HG03066 (cell line): ENCODE measurements around the gene DDC.
"Not testable (repeated sequence)": the region's sequence is repeated elsewhere in the genome, so short reads cannot be mapped to it uniquely, and the experiment has no call there.

Experiments used
- ATAC-seq: cut with Tn5 transposase; IDR thresholded peaks from one replicate; pipeline ENCODE4 v1.9.1; 2021; ENCODE audit warnings: low read depth; ENCODE audit not compliant: unreplicated experiment

DDC gene

GRCh38 chr7:50529093-50529862, 35.9 kb downstream of the DDC start:
- ATAC-seq, result no peak

DNA sequence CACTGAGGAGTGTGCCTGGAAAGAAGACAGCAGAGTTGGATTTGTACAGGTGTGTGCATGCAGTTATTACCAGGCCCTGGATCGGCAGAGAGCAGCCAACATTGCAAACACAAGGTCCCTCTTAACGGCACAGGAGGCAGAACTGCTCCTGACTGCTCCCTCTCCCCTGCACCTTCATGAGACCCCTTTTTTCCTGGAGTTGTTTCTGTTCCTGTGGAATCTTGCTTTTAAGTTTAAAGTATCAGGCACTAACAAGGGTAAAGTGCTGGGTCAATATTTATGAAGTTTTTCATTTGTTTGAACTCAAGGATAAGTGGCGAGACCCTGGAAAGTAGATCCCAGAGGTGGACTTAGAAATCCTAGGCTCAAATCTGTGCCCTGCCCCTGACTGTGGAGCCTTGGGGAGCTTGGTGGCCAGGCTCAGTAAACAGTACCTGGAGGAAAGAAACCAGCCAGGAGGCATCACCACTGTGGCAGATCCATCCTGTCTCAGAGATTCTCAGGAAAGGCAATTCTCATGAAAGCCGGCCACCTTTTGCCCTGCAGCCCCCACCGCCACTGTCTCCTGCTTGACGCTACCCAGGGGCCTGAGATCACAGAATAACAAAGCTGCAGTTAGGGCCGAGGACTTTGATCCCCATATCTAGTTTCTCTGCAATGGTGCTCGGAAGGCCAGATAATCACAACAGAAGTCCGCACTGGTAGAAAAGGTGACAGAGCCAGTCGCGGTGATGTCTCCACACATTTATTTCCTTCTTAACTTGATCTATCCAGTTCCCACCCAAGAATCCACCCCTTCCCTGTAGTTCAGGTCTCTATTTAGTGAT, 36.7 kb downstream of the DDC start:
- no peak for ATAC-seq

DNA sequence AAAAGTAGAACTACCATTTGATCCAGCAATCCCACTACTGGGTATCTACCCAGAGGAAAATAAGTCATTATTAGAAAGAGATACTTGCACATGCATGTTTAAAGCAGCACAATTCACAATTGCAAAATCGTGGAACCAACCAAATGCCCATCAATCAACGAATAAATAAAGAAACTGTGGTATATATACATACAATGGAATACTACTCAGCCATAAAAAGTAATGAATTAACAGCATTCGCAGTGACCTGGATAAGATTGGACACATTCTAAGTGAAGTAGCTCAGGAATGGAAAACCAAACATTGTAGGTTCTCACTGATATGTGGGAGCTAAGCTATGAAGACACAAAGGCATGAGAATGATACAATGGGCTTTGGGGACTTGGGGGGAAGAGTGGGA, 45.9 kb downstream of the DDC start:
- ATAC-seq, result not testable (repeated sequence)

DNA sequence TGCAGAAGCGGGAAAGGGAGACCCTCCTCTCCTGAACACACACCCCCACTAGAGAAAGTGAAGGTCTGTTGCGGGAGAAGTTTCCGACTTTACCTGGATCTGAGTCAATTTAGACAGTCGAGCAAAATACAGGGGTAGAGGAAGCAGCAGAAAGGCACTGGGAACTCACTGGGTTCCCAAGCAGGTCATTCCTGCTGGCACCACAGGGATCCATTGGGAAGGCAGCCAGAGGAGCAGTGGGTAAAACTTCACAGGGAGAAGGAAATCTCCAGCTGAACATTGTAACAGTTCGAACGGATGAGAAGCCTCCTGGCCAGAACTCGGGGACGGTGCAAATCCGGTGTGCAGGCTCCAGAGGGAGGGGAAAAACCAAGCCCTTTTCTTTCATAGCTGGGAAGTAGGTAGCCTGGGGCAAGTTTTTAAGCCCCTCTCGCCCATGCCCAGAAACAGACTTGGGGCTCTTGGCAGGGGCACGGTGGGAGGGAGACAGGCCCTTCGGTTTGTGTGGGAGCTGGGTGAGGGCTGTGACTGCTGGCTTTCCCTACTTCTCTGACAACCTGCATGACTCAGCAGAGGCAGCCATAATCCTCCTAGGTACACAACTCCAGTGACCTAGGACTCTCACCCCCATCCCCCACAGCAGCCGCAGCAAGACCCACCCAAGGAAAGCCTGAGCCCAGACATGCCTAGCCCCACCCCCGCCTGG, 51.9 kb downstream of the DDC start:
- no peak for ATAC-seq

DNA sequence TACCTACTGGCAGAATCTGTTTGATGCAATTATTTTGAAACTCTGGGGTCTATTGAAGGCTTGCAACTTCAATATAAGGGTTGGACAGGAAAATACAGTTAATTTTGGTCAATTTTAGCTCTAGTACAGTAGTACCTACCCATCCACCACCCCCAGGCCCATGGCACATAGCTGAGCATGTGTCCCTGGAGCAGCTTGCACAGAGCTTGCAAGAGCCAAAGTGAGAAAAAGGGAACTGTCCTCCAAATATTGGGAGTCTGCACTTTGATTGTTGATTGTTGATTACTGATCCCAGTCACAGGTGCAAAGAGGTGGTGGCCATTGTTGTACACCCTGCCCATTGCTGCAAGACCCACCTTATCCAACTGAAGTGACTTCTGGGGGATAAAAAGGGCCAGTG, 52.8 kb downstream of the DDC start:
- no peak for ATAC-seq

GRCh38 chr7:50509459-50509858, 55.7 kb downstream of the DDC start:
- ATAC-seq, result no peak

- no peak for ATAC-seq
Observed at GRCh38 chr7:50508471-50508943, 56.7 kb downstream of the DDC start.

DNA sequence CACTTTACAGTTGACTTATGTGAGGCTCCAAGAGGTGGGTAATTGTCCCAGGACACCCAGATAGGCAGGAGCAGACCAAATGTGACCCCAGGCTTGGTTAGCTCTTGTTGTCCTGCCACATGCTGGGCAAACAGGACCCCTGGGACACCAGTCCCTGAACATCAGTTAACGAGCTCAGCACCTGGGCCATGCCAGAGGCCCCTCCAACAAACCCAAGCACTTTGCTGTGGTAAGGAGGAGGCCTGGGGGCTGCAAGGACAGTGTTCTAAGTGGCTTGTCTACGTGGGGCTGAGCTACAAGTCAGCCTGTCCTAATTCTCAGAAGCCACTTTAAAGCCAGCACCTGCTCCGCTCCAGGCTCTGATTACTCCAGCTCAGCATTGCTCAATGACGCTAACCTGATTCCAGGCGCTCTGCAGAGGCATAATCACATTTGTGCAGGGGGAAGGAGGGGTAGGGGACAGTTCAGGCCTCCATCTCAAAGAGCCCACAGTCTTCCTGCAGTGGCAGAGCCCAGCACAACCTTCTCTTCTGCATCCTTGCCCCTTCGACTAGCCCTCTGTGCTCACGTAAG, 57.2 kb downstream of the DDC start:
- ATAC-seq, result no peak

DNA sequence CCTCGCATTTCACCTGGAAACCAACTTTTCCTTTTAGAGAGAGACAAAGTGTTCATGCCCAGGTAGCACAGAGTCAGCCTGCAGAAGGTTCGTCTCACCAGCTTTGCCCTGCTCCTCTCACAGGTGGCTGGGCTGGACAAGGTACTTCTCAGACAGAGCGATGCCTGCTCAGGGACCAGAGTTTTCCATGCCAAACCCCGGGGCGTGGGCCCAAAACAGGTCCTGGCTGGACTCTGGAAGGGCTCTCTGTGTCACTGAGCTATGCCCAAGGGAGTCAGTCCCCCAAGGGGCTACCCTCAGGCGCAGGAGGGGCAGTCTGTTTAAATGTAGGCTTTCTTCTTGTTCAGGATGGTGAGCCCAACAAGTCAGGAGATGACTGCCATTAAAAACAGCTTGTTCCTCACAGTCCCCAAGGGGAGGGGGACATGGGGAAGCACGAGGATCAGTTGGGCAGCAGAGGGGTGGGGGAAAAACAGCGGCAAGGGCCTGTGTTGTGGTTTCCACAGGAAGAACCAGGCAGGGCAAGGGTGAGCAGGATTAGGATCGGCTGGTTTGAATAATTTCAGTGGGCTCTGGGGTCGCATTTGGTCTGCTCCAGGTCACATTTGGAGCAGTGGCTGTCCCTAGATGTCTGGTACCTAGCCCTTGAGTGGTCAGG, 59.5 kb downstream of the DDC start:
- ATAC-seq, result no peak

- no peak for ATAC-seq
Observed at GRCh38 chr7:50504646-50505546, 60.3 kb downstream of the DDC start.

GRCh38 chr7:50502947-50503346, 62.3 kb downstream of the DDC start:
- ATAC-seq, result no peak

- no peak for ATAC-seq
Observed at GRCh38 chr7:50502001-50502684, 63.1 kb downstream of the DDC start.

- no peak for ATAC-seq
Observed at GRCh38 chr7:50499092-50499491, 66.1 kb downstream of the DDC start.

GRCh38 chr7:50497968-50498367, 67.2 kb downstream of the DDC start:
- ATAC-seq, result no peak

DNA sequence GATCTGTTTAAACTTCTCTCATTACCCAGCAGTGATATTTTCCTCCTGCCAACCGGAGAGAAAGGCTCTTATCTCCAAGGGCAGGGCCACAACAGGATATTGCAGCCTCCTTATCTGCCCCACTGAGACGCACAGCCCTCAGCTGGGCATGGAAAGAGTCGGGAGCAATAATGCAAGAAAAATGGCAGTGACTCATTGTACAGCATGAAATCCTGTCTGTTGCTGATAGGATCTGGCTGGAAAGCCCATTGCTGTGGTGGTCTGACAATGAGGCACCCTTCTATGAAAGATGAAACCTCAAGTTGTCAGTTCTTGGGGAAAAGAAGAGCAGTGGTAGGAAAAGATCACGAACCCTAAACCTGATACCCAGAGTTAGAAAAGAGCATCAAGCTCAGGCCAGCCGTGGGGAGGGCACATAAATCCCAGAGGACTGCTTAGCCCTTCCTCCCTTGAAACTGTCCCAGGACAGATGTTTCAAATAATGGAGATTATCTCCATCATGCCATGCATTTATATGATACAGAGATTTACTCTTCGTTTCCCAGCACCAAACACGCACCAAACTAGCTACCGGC, 68.0 kb downstream of the DDC start:
- no peak for ATAC-seq

GRCh38 chr7:50496569-50496968, 68.6 kb downstream of the DDC start:
- ATAC-seq, result no peak

- no peak for ATAC-seq
Observed at GRCh38 chr7:50495746-50496145, 69.5 kb downstream of the DDC start.

DNA sequence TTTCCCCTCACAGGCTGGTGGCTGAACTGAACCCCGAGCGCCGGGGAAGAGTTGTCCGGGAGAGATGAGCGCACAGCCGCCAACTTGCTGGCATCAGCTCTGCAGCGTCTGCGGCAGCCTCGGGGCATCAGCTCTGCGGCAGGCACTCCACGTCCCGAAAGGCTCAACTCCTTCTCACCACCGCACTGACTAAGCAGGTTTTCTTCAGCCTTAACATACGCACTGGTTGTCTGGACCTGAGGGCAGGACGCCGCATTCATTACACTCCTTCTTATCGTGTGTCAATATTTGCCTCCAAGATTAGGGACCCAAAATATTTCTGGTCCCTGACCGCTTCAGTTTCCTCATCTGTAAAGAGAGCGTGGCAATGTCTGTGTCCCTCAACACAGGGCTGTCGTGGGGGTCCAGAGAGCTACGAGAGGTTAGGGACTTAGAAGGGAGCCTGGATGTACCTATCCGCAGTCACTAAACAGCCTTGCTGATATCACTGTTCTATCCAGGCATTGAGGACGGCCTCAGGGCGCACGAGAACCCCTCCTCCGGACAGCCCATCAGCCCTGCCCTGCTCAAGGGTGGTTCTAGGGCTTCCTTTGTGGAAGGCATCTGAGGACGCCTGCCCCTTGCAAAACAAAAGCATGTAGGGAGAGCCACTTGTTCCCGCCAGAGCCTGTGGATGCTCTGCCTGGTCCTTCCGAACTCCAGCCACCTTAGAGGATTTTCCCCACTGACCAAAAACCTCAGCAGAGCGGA, 72.3 kb downstream of the DDC start:
- ATAC-seq, result no peak
